COLO829 (cell line): Measurements from ENCODE around the gene ADRM1.

Source experiments
- DNase-seq: peaks from one replicate; pipeline ENCODE4 v3.0.0; 2012; ENCODE audit warnings: low spot score

Gene ADRM1

GRCh38 chr20:62355878-62356588 is 53.2 kb downstream of the ADRM1 start:
- no peak for DNase-seq

GRCh38 chr20:62356589-62357186 is 53.9 kb downstream of the ADRM1 start:
- DNase-seq: no peak

- no peak for DNase-seq
Observed at GRCh38 chr20:62357187-62357667, 54.4 kb downstream of the ADRM1 start.

- no peak for DNase-seq
Observed at GRCh38 chr20:62357681-62358080, 54.9 kb downstream of the ADRM1 start.
